Measurements from ENCODE around the gene OMD. TPM values are rescaled to one million over a fixed set of nuclear protein-coding genes. Genes with fewer than 3 reads are reported as not detected.

Gene OMD
- total and polyA plus RNA-seq, 9 of the 15 experiments (the other 6 are each of a cell fraction or from before 2014, with no cell fraction given), result 0.21 TPM; not detected in 8

GRCh38 chr9:92422611-92423338, 1.5 kb downstream of the OMD start (continued):
- TF ChIP-seq FOXO4 (CRISPR knock-in tag; IDR thresholded peaks at IDR 0.05), result no peak
- TF ChIP-seq ZNF407 (IDR thresholded peaks at IDR 0.05; ENCODE audit: low read depth), result no peak
